ENCODE measurements around the gene GAPVD1. TPM values are rescaled to one million over a fixed set of nuclear protein-coding genes. Genes with fewer than 3 reads are reported as not detected.

GAPVD1 gene
- total RNA-seq, 1 donor from 2014 or later: 70.6 TPM

DNA sequence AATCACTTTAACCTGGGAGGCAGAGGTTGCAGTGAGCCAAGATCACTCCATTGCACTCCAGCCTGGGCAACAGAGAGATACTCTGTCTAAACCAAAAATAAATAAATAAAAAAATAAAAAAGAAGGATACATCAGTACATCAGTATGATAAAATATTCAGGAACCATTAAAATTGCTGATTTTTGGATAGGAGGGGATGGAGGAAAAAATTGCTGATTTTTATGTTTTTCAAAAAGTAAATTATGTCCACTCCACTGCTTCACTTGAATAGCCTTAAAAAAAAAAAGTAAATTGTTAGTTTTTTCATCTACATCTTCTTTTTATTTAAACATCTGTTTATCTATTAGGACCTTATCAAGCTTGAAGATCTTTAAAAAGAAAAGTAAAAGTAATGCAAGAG is 7.4 kb upstream of the GAPVD1 start:
- intact Hi-C loops (cut with DNase I): no loop called here
- Histone ChIP-seq H3K9me3 (no peaks in the 10 kb centered on the region), H3K4me3 (no peak overlapping the region), H3K4me1 (no peaks in the 10 kb centered on the region), H3K36me3 (no peaks in the 10 kb centered on the region), H3K27ac (no peak overlapping the region), H3K27me3 (ENCODE audit: low read depth) (no peaks in the 10 kb centered on the region)
- TF ChIP-seq, protein P1, sequence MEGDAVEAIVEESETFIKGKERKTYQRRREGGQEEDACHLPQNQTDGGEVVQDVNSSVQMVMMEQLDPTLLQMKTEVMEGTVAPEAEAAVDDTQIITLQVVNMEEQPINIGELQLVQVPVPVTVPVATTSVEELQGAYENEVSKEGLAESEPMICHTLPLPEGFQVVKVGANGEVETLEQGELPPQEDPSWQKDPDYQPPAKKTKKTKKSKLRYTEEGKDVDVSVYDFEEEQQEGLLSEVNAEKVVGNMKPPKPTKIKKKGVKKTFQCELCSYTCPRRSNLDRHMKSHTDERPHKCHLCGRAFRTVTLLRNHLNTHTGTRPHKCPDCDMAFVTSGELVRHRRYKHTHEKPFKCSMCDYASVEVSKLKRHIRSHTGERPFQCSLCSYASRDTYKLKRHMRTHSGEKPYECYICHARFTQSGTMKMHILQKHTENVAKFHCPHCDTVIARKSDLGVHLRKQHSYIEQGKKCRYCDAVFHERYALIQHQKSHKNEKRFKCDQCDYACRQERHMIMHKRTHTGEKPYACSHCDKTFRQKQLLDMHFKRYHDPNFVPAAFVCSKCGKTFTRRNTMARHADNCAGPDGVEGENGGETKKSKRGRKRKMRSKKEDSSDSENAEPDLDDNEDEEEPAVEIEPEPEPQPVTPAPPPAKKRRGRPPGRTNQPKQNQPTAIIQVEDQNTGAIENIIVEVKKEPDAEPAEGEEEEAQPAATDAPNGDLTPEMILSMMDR (IDR thresholded peaks at IDR 0.05): no peak
- no peak for DNase-seq
- ATAC-seq: no peak

DNA sequence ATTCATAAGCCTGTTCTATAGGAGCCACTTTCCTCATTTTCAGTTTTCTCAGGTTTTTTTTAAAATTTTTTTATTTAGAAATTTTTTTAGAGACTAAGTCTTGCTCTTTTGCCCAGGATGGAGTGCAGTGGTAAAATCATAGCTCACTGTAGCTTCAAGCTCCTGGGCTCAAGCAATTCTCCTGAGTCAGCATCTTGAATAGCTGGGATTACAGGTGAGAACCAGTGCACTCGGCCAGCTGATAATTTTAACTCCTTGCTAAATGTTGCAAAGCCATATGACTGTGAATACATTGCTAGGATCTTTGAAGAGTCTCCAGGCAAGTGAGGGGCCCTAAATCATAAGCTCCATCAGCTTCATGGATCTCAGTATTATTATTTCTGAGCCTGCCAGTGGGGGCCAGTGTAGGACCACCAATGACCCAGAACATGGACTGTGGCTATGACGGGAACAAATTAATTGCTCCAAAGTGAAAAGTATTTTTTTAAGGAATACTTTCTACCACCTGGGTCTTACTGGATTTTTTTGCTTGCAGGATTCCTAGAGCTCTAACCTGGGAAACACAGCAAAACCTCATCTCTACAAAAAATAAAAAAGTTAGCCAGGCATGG is 5.7 kb upstream of the GAPVD1 start:
- H3K4me1 ChIP-seq: peaks cover 5% of the 10 kb centered on the region
- no peaks in the 10 kb centered on the region for H3K27me3 ChIP-seq (ENCODE audit: low read depth)
- TF ChIP-seq, protein P1 (IDR thresholded peaks at IDR 0.05): peak; percentile 24
- no peak overlapping the region for H3K27ac ChIP-seq
- no peaks in the 10 kb centered on the region for H3K36me3 ChIP-seq
- no peak overlapping the region for H3K4me3 ChIP-seq
- ATAC-seq: peak; percentile 28 to 72
- no peak for DNase-seq
- intact Hi-C loops (cut with DNase I): no loop called here
- no peaks in the 10 kb centered on the region for H3K9me3 ChIP-seq

DNA sequence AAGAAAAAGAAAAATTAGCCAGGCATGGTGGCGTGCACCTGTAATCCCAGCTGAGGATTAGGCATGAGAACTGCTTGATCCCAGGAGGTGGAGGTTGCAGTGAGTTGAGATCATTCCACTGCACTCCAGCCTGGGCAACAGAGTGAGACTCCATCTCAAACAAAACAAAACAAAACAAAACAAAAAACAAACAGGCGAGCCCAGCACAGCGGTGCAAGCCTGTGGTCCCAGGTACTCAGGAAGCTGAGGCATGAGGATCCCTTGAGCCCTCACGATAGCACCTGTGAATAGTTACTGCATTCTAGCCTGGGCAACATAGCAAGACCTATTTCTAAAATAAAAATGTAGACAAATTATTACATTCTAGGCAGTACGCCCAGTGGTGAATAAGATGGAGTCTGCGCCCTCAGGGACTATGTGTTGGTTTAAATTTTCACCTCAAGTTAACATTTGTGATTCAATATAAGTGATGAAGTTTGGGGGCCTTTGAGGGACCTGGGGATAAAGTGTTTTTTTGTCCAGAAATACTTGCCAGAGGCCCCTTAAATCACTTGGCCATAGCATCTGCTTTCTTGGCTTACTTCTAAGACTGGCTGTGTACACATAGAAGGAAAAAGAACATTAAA is 3.4 kb upstream of the GAPVD1 start:
- no peaks in the 10 kb centered on the region for H3K9me3 ChIP-seq
- intact Hi-C loops (cut with DNase I): no loop called here
- H3K27me3 ChIP-seq (ENCODE audit: low read depth): no peaks in the 10 kb centered on the region
- no peak overlapping the region for H3K4me3 ChIP-seq
- H3K4me1 ChIP-seq: peaks cover 16% of the 10 kb centered on the region
- TF ChIP-seq, protein P1 (IDR thresholded peaks at IDR 0.05): no peak
- DNase-seq: no peak
- ATAC-seq: no peak
- no peak overlapping the region for H3K27ac ChIP-seq
- H3K36me3 ChIP-seq: no peaks in the 10 kb centered on the region

DNA sequence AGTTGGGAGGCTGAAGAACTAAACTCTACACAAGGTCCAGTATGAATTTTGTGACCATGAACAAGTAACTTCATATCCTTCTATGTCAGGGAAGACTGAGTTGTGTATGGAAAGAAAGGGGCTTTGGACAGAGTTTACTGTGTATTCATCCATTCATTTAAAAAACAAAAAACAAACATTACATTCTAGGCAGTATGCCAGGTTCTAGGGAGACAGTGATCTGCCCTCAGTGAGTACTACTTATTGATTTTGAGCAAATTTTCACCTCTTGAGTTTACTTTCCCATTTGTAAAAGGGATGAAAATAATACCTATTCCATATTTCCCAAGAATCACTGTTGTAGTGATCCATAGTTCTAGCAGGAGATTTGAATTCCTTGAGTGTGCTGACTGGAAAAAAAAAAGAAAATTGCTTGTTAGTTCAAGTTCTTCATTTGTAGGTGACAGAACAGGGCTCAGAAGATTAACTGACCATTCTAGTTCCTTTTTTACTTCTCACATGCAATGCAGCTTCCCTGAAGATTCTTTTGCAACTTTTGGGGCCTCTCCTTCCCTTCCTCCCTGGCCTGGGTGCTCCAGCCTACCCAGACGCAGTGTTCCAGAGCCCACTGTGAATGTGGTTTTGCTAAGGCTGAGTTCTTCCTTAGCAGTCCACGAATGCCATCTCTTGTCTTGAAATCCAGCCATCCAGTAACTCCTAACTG is 2.6 kb upstream of the GAPVD1 start:
- H3K36me3 ChIP-seq: peaks cover 3% of the 10 kb centered on the region
- H3K9me3 ChIP-seq: no peaks in the 10 kb centered on the region
- ATAC-seq: peak in 1 of 2 donors; percentile 11
- TF ChIP-seq, protein P1 (IDR thresholded peaks at IDR 0.05): no peak
- no peaks in the 10 kb centered on the region for H3K27me3 ChIP-seq (ENCODE audit: low read depth)
- no peak overlapping the region for H3K4me3 ChIP-seq
- peak overlapping the region; percentile 41 for H3K27ac ChIP-seq
- peaks cover 23% of the 10 kb centered on the region for H3K4me1 ChIP-seq
- intact Hi-C loops (cut with DNase I): no loop called here
- no peak for DNase-seq

DNA sequence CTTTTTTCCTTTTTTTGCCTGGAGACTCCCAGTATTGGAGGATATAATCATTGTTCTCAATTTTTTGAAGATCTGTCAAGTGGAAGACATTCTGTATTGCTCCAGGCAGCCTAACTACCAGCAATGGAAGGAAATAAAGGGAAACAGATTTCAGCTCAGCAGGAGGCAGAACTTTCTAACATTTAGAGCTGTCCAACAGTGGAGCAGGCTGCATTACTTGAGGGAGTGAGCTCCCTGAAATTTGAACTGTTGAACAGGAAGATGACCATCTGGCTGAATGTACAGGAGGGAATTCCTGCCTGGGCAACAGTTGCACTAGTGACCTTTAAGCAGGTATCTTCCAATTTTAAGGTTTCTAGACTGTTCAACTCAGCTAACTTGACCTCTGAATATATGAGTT is 1.1 kb upstream of the GAPVD1 start:
- H3K9me3 ChIP-seq: no peaks in the 10 kb centered on the region
- ATAC-seq (no peak), DNase-seq (no peak)
- H3K27ac ChIP-seq: peak overlapping the region; percentile 90
- no peak overlapping the region for H3K4me3 ChIP-seq
- TF ChIP-seq, protein P1 (IDR thresholded peaks at IDR 0.05): no peak
- intact Hi-C loops (cut with DNase I): no loop called here
- peaks cover 31% of the 10 kb centered on the region for H3K4me1 ChIP-seq
- H3K27me3 ChIP-seq (ENCODE audit: low read depth): no peaks in the 10 kb centered on the region
- peaks cover 4% of the 10 kb centered on the region for H3K36me3 ChIP-seq

Data from lower lobe of right lung (tissue), 2 donors.